HEK293 (cell line): ENCODE results near the gene DLEC1.

ENCODE experiments used
- CTCF ChIA-PET: fragments of 350-600 bp; formaldehyde crosslinking; extraction: SDS; loops from one replicate; lab custom pipeline; 2021; ENCODE audit warnings: antibody characterized with exemption; lab: Yijun Ruan, JAX
- POLR2A ChIA-PET: fragments of 300-600 bp; formaldehyde crosslinking; extraction: SDS; loops from one replicate; lab custom pipeline; 2020; ENCODE audit warnings: antibody characterized with exemption, inconsistent platforms; lab: Yijun Ruan, JAX
- H3K27ac ChIP-seq: fragments of 200-500 bp; sonication (Bioruptor generic); 2 replicates; pipeline ENCODE4 v1.5.1; 2014; ENCODE audit warnings: low read depth, low read length, control low read depth, inconsistent platforms; ENCODE audit errors: extremely low read depth
- H3K36me3 ChIP-seq, 2 experiments: fragments of 200-500 bp in 1 of 2; sonication (Bioruptor generic) in 1 of 2; 1 replicate in 1 of 2; 2 replicates in 1 of 2; pipeline ENCODE4 v1.5.1; 2014 to 2017; ENCODE audit warnings: inconsistent platforms in 2 of 2, low read length in 2 of 2; ENCODE audit not compliant: control insufficient read depth in 2 of 2, insufficient read depth in 1 of 2
- H3K4me1 ChIP-seq: fragments of 200-500 bp; sonication (Bioruptor generic); 2 replicates; pipeline ENCODE4 v1.5.1; 2014; ENCODE audit warnings: mild to moderate bottlenecking, low read length, inconsistent platforms; ENCODE audit not compliant: control insufficient read depth, insufficient read depth
- H3K4me3 ChIP-seq: 2 replicates; pipeline ENCODE4 v1.5.1; 2011; ENCODE audit warnings: low read depth, mild to moderate bottlenecking, control low read depth, low read length, moderate library complexity
- H3K9me3 ChIP-seq: fragments of 200-500 bp; sonication (Bioruptor generic); 2 replicates; pipeline ENCODE4 v1.5.1; 2014; ENCODE audit warnings: low read depth, low read length, inconsistent platforms; ENCODE audit not compliant: control insufficient read depth, insufficient read depth
- ZBTB20 ChIP-seq: fragments of 450-650 bp; formaldehyde crosslinking; IDR thresholded peaks from 2 replicates; pipeline ENCODE4 v1.5.1; 2016; ENCODE audit warnings: missing biosample characterization, missing genetic modification characterization
- ZBTB48 ChIP-seq: fragments of 450-650 bp; formaldehyde crosslinking; IDR thresholded peaks from 2 replicates; pipeline ENCODE4 v1.5.1; 2016; ENCODE audit warnings: missing biosample characterization, missing genetic modification characterization
- ZBTB8A ChIP-seq: fragments of 450-650 bp; formaldehyde crosslinking; IDR thresholded peaks from 2 replicates; pipeline ENCODE4 v1.5.1; 2016; ENCODE audit warnings: missing biosample characterization, missing genetic modification characterization
- ZIC2 ChIP-seq: fragments of 450-650 bp; formaldehyde crosslinking; IDR thresholded peaks from 2 replicates; pipeline ENCODE4 v1.5.1; 2016; ENCODE audit warnings: missing biosample characterization, missing genetic modification characterization
- ZNF223 ChIP-seq: fragments of 450-650 bp; formaldehyde crosslinking; IDR thresholded peaks from 2 replicates; pipeline ENCODE4 v1.5.1; 2016; ENCODE audit warnings: missing biosample characterization, missing genetic modification characterization
- ZNF274 ChIP-seq, 2 experiments: fragments of 200-500 bp in 1 of 2; fragments of 450-650 bp in 1 of 2; sonication (Bioruptor generic) in 1 of 2; formaldehyde crosslinking in 1 of 2; IDR thresholded peaks; 2 replicates each; pipeline versions ENCODE4 v1.5.1 to v1.6.1; 2014 to 2016; ENCODE audit warnings: borderline replicate concordance in 1 of 2, inconsistent platforms in 1 of 2, low read length in 1 of 2, missing biosample characterization in 1 of 2, missing genetic modification characterization in 1 of 2
- ZNF501 ChIP-seq: fragments of 450-650 bp; formaldehyde crosslinking; IDR thresholded peaks from 2 replicates; pipeline ENCODE4 v1.5.1; 2016; ENCODE audit warnings: missing biosample characterization, missing genetic modification characterization
- ZNF623 ChIP-seq: fragments of 450-650 bp; formaldehyde crosslinking; IDR thresholded peaks from 2 replicates; pipeline ENCODE4 v1.5.1; 2016; ENCODE audit warnings: missing biosample characterization, missing genetic modification characterization
- ZNF792 ChIP-seq: fragments of 450-650 bp; formaldehyde crosslinking; IDR thresholded peaks from 2 replicates; pipeline ENCODE4 v1.5.1; 2016; ENCODE audit warnings: missing biosample characterization, missing genetic modification characterization
- TF ChIP-seq, protein P1 (sequence below): fragments of 450-650 bp; formaldehyde crosslinking; IDR thresholded peaks from 2 replicates; pipeline ENCODE4 v1.5.1; 2016; ENCODE audit warnings: missing biosample characterization, missing genetic modification characterization
- TF ChIP-seq, protein P2 (sequence below): fragments of 450-650 bp; formaldehyde crosslinking; IDR thresholded peaks from 2 replicates; pipeline ENCODE4 v1.5.1; 2016; ENCODE audit warnings: missing biosample characterization, missing genetic modification characterization
- TF ChIP-seq, protein P3 (sequence below): fragments of 450-650 bp; formaldehyde crosslinking; IDR thresholded peaks from 2 replicates; pipeline ENCODE4 v1.5.1; 2016; ENCODE audit warnings: missing biosample characterization, missing genetic modification characterization
- TF ChIP-seq, protein P4 (sequence below): fragments of 450-650 bp; formaldehyde crosslinking; optimal IDR thresholded peaks from 2 replicates; pipeline ENCODE3; 2016; ENCODE audit warnings: missing biosample characterization, mild to moderate bottlenecking, missing genetic modification characterization
- TF ChIP-seq, protein P5 (sequence below): fragments of 450-650 bp; formaldehyde crosslinking; IDR thresholded peaks from 2 replicates; pipeline ENCODE4 v1.5.1; 2016; ENCODE audit warnings: missing biosample characterization, missing genetic modification characterization, borderline replicate concordance
- TF ChIP-seq, protein P6 (sequence below): fragments of 450-650 bp; formaldehyde crosslinking; IDR thresholded peaks from 2 replicates; pipeline ENCODE4 v1.5.1; 2017; ENCODE audit warnings: missing biosample characterization, missing genetic modification characterization
- TF ChIP-seq, protein P7 (sequence below): fragments of 450-650 bp; formaldehyde crosslinking; IDR thresholded peaks from 2 replicates; pipeline ENCODE4 v1.5.1; 2016; ENCODE audit warnings: missing biosample characterization, missing genetic modification characterization

Gene DLEC1

DNA sequence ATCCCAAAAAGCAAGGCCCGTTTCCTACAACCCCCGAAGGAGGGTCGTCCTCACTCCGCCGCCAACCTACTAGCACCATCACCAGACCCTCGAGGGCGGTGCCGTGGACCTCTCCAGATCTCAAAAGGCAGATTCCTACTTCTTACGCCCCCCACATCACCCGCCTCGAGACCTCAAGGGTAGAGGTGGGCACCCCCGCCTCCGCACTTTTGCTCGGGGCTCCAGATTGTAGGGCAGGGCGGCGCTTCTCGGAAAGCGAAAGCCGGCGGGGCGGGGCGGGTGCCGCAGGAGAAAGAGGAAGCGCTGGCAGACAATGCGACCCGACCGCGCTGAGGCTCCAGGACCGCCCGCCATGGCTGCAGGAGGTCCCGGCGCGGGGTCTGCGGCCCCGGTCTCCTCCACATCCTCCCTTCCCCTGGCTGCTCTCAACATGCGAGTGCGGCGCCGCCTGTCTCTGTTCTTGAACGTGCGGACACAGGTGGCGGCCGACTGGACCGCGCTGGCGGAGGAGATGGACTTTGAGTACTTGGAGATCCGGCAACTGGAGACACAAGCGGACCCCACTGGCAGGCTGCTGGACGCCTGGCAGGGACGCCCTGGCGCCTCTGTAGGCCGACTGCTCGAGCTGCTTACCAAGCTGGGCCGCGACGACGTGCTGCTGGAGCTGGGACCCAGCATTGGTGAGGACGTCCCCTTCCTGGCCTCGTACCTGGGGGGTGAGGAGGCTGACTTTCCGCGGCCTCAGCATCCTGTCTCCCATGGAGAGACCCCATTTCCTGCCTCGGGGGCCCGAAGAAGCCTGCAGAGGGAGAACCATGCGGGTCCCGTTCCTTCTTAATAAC is 99.6 kb downstream of the DLEC1 start, which contains the start of gene MYD88 (continued):
- TF ChIP-seq, protein P1, sequence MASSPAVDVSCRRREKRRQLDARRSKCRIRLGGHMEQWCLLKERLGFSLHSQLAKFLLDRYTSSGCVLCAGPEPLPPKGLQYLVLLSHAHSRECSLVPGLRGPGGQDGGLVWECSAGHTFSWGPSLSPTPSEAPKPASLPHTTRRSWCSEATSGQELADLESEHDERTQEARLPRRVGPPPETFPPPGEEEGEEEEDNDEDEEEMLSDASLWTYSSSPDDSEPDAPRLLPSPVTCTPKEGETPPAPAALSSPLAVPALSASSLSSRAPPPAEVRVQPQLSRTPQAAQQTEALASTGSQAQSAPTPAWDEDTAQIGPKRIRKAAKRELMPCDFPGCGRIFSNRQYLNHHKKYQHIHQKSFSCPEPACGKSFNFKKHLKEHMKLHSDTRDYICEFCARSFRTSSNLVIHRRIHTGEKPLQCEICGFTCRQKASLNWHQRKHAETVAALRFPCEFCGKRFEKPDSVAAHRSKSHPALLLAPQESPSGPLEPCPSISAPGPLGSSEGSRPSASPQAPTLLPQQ (tag by site-specific recombination): peak; percentile 94
- TF ChIP-seq, protein P2, sequence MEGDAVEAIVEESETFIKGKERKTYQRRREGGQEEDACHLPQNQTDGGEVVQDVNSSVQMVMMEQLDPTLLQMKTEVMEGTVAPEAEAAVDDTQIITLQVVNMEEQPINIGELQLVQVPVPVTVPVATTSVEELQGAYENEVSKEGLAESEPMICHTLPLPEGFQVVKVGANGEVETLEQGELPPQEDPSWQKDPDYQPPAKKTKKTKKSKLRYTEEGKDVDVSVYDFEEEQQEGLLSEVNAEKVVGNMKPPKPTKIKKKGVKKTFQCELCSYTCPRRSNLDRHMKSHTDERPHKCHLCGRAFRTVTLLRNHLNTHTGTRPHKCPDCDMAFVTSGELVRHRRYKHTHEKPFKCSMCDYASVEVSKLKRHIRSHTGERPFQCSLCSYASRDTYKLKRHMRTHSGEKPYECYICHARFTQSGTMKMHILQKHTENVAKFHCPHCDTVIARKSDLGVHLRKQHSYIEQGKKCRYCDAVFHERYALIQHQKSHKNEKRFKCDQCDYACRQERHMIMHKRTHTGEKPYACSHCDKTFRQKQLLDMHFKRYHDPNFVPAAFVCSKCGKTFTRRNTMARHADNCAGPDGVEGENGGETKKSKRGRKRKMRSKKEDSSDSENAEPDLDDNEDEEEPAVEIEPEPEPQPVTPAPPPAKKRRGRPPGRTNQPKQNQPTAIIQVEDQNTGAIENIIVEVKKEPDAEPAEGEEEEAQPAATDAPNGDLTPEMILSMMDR: peak; percentile 40; the same call in 1 of the 2 replicates
- peak; percentile 9; the same call in 1 of the 2 replicates for TF ChIP-seq ZBTB8A (tag by site-specific recombination)
- TF ChIP-seq ZNF501 (tag by site-specific recombination): peak; percentile 69; the same call in 1 of the 2 replicates
- TF ChIP-seq, protein P3, sequence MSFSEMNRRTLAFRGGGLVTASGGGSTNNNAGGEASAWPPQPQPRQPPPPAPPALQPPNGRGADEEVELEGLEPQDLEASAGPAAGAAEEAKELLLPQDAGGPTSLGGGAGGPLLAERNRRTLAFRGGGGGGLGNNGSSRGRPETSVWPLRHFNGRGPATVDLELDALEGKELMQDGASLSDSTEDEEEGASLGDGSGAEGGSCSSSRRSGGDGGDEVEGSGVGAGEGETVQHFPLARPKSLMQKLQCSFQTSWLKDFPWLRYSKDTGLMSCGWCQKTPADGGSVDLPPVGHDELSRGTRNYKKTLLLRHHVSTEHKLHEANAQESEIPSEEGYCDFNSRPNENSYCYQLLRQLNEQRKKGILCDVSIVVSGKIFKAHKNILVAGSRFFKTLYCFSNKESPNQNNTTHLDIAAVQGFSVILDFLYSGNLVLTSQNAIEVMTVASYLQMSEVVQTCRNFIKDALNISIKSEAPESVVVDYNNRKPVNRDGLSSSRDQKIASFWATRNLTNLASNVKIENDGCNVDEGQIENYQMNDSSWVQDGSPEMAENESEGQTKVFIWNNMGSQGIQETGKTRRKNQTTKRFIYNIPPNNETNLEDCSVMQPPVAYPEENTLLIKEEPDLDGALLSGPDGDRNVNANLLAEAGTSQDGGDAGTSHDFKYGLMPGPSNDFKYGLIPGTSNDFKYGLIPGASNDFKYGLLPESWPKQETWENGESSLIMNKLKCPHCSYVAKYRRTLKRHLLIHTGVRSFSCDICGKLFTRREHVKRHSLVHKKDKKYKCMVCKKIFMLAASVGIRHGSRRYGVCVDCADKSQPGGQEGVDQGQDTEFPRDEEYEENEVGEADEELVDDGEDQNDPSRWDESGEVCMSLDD (tag by site-specific recombination): peak; percentile 45; the same call in 1 of the 2 replicates
- TF ChIP-seq ZBTB20 (tag by site-specific recombination): peak; percentile 69; the same call in 1 of the 2 replicates
- 0 out of 2 replicates have a peak, but pooled peaks have one; percentile 7 for TF ChIP-seq ZBTB48 (tag by site-specific recombination)
- no peak for TF ChIP-seq ZNF223 (tag by site-specific recombination)
- TF ChIP-seq, protein P4, sequence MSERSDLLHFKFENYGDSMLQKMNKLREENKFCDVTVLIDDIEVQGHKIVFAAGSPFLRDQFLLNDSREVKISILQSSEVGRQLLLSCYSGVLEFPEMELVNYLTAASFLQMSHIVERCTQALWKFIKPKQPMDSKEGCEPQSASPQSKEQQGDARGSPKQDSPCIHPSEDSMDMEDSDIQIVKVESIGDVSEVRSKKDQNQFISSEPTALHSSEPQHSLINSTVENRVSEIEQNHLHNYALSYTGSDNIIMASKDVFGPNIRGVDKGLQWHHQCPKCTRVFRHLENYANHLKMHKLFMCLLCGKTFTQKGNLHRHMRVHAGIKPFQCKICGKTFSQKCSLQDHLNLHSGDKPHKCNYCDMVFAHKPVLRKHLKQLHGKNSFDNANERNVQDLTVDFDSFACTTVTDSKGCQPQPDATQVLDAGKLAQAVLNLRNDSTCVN (tag by site-specific recombination): peak; percentile 36

DNA sequence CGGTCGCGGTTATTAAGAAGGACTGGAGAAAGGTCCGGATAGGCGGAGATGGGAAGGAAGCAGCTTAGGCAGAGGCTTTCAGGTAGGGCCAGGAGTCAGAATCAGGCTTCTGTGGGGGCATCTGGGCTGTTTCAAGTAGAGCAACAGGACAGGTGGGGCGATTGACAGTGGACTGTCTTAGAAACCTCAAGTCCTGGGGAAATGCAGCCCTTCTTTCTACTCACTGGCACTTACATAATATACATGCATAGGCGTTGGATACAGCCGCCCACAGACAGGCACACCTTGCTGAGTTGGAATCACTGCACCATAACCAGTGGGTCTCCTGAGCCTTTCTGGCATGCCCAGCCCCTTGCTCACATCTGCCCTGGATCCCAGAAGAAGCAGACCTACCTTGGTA is 100.2 kb downstream of the DLEC1 start:
- peaks cover 0 to 11% of the 10 kb centered on the region in 2 experiments; a peak in 1 of 3 replicates for H3K36me3 ChIP-seq
- TF ChIP-seq ZIC2 (tag by site-specific recombination) (no peak), ZNF623 (tag by site-specific recombination) (no peak), ZNF792 (tag by site-specific recombination) (no peak), ZNF274 (IDR thresholded peaks at IDR 0.05; ENCODE audit: low read length) (no peak), ZNF274 (tag by site-specific recombination; IDR thresholded peaks at IDR 0.05; ENCODE audit: borderline replicate concordance) (no peak)
- TF ChIP-seq, protein P2: no peak
- TF ChIP-seq, protein P5, sequence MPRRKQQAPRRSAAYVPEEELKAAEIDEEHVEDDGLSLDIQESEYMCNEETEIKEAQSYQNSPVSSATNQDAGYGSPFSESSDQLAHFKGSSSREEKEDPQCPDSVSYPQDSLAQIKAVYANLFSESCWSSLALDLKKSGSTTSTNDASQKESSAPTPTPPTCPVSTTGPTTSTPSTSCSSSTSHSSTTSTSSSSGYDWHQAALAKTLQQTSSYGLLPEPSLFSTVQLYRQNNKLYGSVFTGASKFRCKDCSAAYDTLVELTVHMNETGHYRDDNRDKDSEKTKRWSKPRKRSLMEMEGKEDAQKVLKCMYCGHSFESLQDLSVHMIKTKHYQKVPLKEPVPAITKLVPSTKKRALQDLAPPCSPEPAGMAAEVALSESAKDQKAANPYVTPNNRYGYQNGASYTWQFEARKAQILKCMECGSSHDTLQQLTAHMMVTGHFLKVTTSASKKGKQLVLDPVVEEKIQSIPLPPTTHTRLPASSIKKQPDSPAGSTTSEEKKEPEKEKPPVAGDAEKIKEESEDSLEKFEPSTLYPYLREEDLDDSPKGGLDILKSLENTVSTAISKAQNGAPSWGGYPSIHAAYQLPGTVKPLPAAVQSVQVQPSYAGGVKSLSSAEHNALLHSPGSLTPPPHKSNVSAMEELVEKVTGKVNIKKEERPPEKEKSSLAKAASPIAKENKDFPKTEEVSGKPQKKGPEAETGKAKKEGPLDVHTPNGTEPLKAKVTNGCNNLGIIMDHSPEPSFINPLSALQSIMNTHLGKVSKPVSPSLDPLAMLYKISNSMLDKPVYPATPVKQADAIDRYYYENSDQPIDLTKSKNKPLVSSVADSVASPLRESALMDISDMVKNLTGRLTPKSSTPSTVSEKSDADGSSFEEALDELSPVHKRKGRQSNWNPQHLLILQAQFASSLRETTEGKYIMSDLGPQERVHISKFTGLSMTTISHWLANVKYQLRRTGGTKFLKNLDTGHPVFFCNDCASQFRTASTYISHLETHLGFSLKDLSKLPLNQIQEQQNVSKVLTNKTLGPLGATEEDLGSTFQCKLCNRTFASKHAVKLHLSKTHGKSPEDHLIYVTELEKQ: no peak
- TF ChIP-seq, protein P6, sequence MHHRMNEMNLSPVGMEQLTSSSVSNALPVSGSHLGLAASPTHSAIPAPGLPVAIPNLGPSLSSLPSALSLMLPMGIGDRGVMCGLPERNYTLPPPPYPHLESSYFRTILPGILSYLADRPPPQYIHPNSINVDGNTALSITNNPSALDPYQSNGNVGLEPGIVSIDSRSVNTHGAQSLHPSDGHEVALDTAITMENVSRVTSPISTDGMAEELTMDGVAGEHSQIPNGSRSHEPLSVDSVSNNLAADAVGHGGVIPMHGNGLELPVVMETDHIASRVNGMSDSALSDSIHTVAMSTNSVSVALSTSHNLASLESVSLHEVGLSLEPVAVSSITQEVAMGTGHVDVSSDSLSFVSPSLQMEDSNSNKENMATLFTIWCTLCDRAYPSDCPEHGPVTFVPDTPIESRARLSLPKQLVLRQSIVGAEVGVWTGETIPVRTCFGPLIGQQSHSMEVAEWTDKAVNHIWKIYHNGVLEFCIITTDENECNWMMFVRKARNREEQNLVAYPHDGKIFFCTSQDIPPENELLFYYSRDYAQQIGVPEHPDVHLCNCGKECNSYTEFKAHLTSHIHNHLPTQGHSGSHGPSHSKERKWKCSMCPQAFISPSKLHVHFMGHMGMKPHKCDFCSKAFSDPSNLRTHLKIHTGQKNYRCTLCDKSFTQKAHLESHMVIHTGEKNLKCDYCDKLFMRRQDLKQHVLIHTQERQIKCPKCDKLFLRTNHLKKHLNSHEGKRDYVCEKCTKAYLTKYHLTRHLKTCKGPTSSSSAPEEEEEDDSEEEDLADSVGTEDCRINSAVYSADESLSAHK: no peak
- TF ChIP-seq, protein P7, sequence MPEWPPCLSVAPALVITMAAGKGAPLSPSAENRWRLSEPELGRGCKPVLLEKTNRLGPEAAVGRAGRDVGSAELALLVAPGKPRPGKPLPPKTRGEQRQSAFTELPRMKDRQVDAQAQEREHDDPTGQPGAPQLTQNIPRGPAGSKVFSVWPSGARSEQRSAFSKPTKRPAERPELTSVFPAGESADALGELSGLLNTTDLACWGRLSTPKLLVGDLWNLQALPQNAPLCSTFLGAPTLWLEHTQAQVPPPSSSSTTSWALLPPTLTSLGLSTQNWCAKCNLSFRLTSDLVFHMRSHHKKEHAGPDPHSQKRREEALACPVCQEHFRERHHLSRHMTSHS (tag by site-specific recombination): no peak

More for the DNA sequence above, 100.2 kb downstream of the DLEC1 start:
- no peaks in the 10 kb centered on the region for H3K4me1 ChIP-seq
- POLR2A ChIA-PET: interaction anchor here (0.6 to 3.5 kb wide), 2 partner anchors 19 to 25 kb away, joined by 3 to 48 read pairs; partner anchors contain the start of gene OXSR1
- peak overlapping the region; percentile 60 for H3K4me3 ChIP-seq
- no peaks in the 10 kb centered on the region for H3K9me3 ChIP-seq
- CTCF ChIA-PET: interaction anchor here (1.4 kb wide), 1 partner anchor 207 kb away, joined by 6 read pairs; the partner anchor contains the start of gene XYLB
- no peak overlapping the region; the same call in 1 of the 2 replicates for H3K27ac ChIP-seq
